HG03354 (cell line): ENCODE data around the gene ROBO1.

Source experiments
- ATAC-seq: cut with Tn5 transposase; IDR thresholded peaks from one replicate; pipeline ENCODE4 v1.9.1; 2021; ENCODE audit warnings: mild to moderate bottlenecking; ENCODE audit not compliant: unreplicated experiment, poor library complexity, severe bottlenecking

ROBO1 gene

GRCh38 chr3:79490165-79491028 lies 277.4 kb downstream of the ROBO1 start:
- ATAC-seq: no peak

DNA sequence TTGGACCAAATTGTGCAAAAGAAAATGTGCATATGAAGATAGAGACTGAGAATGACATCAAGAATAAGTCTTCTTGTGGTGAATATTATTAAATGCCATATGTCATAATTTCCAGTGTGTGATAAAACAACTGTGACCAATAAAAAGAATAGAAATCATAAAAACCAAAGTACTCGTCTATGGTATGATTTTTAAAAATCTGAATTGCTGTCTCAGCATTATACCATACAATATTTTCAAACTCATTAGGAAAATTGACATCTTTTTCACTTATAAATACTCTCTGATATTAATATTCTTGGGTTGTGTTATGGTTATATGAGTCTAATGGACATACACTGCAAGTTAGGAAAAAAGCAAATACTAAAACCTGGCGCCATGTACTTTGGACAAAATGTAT lies 279.4 kb downstream of the ROBO1 start:
- no peak for ATAC-seq

DNA sequence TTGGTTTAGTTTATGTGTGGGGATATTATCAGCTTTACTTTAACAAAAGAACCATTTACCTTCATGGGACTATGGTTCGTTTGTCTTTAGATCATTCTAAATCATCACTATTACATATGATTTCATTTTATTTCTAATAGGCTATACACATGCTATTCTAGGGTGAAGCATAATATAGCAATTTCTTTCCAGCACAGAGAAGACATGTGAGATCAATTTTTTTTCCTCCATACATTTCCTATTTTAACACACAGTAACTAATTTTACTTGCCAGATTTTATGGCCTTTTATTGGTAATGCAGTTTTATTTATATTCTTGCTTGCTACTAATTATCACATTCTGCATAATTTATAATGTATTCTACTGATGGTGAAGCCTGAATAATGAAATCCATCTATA lies 287.1 kb downstream of the ROBO1 start:
- no peak for ATAC-seq

- no peak for ATAC-seq
Observed at GRCh38 chr3:79478620-79479019, 289.2 kb downstream of the ROBO1 start.

- ATAC-seq: no peak
Observed at GRCh38 chr3:79477242-79477641, 290.6 kb downstream of the ROBO1 start.

DNA sequence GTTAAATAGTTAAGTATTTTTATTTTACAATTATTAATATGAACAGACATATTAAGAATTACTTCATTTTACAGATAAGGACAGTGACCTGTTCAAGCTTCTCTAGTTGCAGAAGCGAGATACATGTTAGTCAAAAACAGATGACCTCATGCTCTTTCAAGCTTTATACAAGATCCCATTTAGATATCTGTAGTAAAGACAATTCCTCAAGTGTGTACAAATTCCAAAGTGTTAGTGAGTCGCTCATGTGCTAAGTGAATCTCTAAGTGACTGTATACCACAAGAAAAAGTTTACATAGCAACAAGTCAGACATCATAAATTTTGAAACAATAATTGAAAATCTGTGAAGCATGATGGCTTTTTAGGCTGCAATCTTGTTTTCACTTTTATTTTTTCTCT lies 293.8 kb downstream of the ROBO1 start:
- ATAC-seq: no peak

- no peak for ATAC-seq
Observed at GRCh38 chr3:79467721-79468120, 300.1 kb downstream of the ROBO1 start.

- ATAC-seq: no peak
Observed at GRCh38 chr3:79461129-79461792, 306.5 kb downstream of the ROBO1 start.

- no peak for ATAC-seq
Observed at GRCh38 chr3:79453600-79453999, 314.2 kb downstream of the ROBO1 start.

- no peak for ATAC-seq
Observed at GRCh38 chr3:79436387-79436786, 331.4 kb downstream of the ROBO1 start.

- no peak for ATAC-seq
Observed at GRCh38 chr3:79427081-79427480, 340.7 kb downstream of the ROBO1 start.

GRCh38 chr3:79424811-79425210 lies 343.0 kb downstream of the ROBO1 start:
- no peak for ATAC-seq

- ATAC-seq: no peak
Observed at GRCh38 chr3:79423417-79423816, 344.4 kb downstream of the ROBO1 start.

GRCh38 chr3:79421273-79421672 lies 346.5 kb downstream of the ROBO1 start:
- ATAC-seq: no peak

- no peak for ATAC-seq
Observed at GRCh38 chr3:79418855-79419621, 348.8 kb downstream of the ROBO1 start.

- ATAC-seq: no peak
Observed at GRCh38 chr3:79415356-79415755, 352.4 kb downstream of the ROBO1 start.

- ATAC-seq: no peak
Observed at GRCh38 chr3:79414806-79415205, 353.0 kb downstream of the ROBO1 start.

GRCh38 chr3:79414035-79414434 lies 353.8 kb downstream of the ROBO1 start:
- ATAC-seq: no peak

DNA sequence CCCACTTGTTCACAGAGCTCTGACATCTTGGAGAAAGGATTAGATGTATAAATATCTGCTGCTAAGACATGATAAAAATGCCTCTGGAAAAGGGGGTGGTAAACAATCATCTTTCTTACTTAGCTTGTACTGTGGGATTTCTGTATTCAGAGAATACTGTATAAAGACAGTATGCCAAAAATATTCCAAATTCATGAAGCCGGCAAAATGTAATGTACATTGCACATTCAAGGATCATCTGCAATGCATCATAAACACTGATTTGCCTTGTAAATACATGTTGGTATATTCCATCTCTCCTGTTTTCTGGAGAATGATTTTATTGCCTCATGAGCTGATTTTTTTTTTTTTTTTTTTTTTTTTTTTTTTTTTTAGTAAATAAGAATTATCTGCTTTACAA lies 355.3 kb downstream of the ROBO1 start:
- no peak for ATAC-seq

- no peak for ATAC-seq
Observed at GRCh38 chr3:79410617-79411016, 357.2 kb downstream of the ROBO1 start.

DNA sequence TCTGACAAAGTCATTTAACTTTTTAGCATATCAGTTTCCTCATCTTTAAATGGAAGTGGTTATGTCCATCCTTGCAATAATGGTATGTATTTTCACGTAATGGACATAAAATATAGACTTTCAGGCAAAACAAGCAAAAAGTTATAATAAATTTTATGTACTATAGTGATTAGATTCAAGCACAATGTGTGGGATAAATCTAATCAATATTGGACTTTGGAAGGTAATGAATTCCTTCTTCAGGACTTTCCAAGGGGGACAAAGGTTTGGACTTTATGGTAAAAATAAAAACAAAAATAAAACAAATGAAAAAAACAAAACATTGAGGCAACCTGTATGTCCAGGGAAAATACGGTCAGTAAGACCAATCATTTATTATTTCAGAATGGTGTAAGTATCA lies 357.7 kb downstream of the ROBO1 start:
- ATAC-seq: no peak
